Hindlimb muscle (tissue), 1 donor: ENCODE results near the gene ADH1B. TPM values are rescaled to one million over a fixed set of nuclear protein-coding genes. Genes with fewer than 3 reads are reported as not detected.
A peak's percentile ranks its signal among the peaks of the same experiment; 100 is the strongest.
"Not testable (repeated sequence)": the region's sequence is repeated elsewhere in the genome, so short reads cannot be mapped to it uniquely, and the experiment has no call there.

Experiments used
- DNase-seq: peaks from one replicate; pipeline ENCODE4 v3.0.0-alpha.2; 2013
- polyA plus RNA-seq: library from polyadenylated mRNA; unstranded; fragments of 120-200 nt; gene quantifications from one replicate; pipeline ENCODE4 v1.2.1, GENCODE V29; 2013; ENCODE audit not compliant: insufficient read length

ADH1B gene
- polyA plus RNA-seq, 1 donor: 10.2 TPM

DNA sequence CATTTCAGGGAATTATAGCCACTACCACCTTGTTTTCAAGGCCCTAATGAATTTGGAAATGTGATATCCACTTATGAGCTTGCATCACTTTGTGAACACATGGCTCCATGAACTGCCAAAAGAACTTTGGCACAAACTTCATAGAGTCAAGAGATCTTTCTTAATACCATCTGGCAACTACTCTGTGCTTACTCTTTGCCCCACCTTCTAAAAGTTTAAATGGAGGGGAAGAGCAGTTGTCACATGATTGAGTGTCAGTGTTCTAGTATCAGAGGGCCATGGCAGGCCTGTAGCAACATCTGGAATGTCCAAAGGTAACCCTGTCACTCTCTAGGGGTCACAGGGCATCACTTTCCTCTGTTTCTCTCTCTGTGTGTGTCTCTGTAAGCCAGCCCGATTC is 2.6 kb upstream of the ADH1B start:
- DNase-seq: no peak

DNA sequence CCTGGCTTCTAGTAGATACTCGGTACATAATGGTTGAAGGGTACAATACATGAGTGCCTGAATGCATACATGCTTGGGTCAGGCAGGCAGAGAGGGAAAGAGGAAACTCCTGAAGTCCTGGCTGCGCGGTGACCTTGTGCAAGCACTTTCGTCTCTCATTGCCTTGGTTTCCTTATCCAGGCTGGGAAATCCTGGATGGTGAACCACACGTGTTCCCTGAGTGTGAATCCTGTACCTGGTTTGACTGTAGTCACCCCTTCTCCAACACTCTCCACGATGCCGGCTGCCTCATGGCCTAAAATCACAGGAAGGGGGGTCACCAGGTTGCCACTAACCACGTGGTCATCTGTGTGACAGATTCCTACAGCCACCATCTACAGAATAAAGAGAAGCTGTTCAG is 3.4 kb downstream of the ADH1B start:
- not testable (repeated sequence) for DNase-seq

DNA sequence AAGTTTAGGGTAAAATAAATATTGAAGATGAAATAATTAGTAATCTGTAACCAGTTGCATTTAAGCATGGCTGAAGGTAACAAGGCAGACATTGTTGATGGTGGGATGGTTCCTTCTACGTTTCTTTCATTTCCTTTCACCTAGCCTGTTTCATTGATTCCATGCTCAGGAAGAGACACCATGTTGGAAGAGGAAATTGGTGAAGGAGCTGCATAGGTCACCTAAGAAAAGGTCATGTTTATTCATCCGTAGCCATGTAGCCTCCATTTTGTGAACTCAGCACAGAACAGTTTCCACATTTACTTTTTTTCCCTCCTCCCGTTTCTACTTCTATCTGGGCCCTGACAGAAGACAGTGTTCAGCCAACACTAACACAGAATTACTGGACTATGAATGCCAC is 3.8 kb downstream of the ADH1B start:
- no peak for DNase-seq

DNA sequence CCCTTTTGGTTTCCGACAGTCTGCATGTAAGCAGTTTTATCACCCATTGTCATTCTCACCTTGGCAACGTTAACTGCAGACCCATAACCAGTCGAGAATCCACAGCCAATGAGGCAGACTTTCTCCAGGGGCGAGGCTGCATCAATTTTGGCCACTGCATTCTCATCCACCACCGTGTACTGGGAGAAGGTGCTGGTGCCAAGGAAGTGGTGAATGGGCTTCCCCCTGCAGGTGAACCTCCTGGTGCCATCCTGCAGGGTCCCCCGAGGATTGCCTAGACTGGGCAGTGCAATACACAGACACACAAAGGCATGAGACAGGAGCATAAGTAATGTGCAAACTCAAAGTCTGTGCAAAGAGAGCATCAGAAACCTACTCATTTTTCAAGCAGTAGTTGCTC is 5.4 kb downstream of the ADH1B start:
- no peak for DNase-seq

DNA sequence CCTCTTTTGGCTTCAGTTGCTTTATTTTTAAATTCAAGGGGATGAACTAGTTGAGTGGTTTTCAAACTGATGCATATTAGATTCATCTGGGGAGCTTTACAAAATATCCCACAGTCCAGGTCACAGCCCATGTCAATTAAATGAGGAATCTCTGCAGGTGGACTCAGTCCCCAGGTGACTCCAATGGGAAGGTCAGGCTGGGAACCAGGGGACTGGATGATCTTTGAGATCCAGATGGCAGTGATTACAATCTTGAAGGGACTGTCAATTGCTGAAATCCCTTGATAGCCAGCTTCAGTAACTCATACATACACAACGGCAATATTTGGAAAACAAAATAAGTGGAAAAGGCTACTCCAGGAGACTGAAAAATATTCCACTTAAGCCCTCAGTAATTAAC is 7.0 kb downstream of the ADH1B start:
- no peak for DNase-seq

DNA sequence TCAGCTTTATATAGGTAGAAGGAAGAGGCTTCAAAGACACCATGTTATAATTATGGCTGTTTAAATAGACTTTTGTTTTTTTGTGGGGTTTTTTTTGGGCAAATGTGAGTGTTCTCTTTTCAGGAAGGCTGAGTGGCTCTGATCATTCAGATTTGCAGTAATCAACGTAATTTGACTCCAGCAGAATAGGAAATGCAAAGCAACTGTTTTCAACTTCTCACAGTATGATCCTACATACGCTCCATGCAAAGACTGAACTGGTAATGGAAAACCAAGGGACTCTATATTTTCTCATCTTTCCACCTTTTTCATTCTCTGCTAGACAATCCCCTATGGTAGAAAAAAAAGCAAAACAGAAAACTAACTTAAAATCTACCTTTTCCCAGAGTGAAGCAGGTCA is 10.8 kb downstream of the ADH1B start:
- no peak for DNase-seq

DNA sequence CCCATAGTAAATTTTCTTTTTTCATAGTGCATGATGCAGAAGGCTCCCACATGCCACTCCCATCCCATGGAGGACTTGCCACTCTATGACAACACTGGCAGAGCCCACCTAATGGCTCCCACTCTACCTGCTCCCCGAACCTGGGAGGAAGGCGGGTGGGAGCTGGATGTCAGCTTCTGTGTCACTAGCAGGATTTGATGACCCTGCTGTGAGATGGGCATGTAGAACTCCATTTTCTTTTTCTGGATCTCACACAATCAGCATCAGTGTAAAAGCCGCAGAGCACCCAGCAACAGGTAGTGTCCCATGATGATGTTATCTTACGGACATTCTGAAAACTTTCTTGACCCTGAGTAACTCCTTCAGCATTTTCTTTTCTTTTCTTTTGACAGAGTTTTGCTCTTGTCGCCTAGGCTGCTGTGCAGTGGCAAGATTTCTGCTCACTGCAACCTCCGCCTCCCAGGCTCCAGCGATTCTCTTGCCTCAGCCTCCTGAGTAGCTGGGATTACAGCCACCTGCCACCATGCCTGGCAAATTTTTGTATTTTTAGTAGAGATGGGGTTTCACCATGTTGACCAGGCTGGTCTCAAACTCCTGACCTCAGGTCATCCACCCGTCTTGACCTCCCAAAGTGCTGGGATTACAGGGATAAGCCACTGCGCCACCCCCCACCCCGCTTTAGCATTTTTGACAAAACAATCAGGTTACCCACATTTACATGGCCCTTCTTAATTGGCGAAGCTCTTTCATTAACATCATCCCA is 15.4 kb downstream of the ADH1B start:
- DNase-seq: no peak

DNA sequence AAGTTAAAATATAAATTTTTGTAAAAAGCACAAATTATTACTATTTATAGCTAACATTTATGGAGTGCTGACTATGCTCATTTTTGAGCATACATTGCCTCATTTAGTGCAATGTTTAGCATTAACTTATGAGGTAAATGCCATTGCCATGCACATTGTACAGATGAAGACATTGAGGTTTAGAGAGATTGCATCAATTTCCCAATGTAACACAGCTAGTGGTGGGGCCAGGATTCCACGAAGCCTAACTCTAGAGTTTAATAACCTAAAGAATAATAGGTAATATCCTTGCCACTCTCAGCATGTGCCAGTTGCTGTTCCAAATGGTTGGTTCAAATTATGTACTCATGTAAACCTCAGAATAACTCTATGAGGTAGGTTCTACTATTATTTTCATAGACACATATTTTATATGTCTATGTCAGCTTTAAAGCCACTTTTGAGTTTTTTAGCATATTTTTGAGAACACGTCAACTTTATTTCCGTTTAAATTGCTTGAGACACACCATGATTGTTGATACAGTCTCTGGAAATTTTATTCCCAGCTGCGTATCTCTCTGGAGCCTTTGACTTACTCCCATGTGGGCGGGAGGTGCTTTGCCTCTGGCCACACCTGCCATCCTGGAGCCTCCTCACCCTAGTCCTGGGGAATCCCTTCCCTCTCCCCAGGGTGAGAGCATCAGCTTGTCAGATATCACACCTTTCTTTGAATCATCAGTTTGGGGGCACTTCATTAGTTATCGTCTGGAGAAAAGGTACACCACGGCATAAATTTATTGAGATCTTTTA is 19.6 kb downstream of the ADH1B start:
- no peak for DNase-seq

DNA sequence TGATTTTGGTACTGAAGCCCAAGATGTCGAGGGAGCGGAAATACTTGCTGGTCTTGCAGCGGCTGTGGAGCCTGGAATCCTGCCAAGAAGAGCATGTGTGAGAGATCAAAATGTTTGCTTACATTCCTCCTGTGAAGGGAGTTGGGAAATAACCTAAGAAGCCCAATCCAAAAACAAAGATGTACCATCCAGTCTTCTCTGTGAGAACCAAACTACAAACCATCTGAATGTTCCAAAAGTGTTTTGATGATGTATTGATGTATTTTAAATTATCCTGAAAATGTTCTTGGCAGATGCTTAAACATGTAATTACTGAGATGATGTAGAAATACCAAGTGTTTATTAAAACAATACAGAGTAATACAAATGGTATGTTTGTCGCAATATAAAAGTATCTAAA is 20.3 kb downstream of the ADH1B start:
- DNase-seq: peak; percentile 79

DNA sequence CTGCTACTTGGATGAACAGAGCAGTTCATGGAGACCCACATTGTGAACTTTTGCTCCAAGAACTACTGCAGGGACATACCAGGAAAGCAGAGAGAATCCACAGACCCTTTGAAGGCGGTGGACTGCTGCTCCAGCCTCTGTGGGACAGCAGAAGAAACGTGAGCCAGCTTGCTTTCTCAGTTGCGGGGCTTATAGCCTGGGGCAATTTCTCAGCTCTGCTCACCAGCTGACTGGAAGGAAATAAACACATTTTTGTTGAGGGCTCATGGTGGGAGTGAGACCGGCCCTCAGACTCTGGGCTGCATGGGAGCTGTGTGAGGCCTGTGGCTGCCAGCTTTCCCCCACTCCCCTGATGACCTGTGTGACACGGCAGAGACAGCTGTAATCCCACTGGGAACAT is 27.8 kb downstream of the ADH1B start:
- DNase-seq: no peak

DNA sequence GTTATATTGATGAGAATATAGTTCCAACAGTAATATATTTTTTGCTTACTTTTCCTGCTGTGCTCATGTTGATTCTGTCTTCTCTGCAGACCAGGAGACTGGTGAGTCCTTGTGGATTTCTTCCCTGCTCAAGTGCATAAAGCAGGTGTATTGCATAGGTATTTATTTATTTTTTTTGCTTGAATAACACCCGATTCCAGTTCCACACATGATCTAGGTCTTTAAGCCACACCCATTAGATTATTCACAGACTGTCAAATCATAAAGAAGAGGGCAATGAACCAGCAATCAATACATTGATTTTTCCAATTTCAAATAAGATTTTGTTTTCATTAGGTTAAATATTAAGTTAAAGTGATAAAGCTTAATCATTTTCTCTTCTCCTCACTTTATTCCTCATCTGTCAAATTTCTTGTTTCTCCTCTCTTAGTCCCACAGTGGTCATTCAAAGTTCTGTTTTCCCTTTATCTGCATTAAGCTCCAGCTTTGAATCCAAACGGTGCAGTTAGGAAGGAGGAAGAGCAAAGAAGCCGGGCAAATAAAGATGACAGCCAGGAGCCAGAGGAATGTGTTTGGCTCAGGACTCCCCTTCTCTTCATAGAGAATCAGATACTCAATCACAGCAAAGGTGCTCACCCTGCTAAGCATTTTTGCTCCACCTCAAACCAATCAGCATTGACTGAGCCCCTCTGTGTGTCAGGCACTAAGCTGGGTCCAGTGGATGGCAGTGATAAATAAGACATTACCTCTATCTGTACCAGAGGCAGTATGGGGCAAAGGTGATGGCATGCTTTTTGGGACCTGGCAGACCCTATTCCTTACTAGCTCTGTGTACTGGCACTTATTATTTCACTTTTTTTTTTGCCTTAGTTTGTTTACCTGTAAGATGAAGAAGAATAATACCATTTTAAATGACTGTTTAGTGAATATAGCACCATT is 30.1 kb downstream of the ADH1B start, which contains the start of gene ADH1A:
TSS of gene ADH1A (minus strand) at position 138 of the 939 bp plus-strand sequence. CDS start at position 67, 71 bp downstream.
- DNase-seq: no peak

DNA sequence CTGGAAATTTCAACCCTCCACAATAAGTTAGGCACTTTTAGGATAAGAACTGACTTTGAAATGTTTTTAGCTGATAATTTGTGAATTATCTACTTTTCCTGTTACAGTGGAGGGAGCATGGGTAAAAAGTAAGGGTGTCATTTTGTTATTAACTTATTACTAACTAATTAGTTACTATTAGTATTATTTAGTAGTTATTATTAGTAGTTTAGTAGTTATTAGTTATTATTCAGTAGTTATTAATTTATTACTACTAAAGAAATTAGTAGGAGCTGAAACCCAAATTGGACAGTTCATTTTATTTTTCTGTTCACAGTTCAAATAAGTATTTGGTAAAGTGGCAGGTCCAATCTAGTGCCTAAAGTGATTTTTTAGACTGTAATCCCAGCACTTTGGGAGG is 35.8 kb downstream of the ADH1B start:
- DNase-seq: no peak

DNA sequence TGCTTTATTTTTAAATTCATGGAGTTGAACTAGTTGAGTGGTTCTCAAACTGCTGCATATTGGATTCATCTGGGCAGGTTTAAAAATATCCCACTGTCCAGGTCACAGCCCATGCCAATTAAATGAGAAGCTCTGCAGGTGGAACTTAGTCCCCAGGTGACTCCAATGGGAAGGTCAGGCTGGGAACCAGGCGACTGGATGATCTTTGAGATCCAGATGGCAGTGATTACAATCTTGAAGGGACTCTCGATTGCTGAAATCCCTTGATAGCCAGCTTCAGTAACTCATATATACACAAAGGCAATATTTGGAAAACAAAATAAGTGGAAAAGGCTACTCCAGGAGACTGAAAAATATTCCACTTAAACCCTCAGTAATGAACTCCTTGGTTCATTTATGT is 38.5 kb downstream of the ADH1B start:
- no peak for DNase-seq

DNA sequence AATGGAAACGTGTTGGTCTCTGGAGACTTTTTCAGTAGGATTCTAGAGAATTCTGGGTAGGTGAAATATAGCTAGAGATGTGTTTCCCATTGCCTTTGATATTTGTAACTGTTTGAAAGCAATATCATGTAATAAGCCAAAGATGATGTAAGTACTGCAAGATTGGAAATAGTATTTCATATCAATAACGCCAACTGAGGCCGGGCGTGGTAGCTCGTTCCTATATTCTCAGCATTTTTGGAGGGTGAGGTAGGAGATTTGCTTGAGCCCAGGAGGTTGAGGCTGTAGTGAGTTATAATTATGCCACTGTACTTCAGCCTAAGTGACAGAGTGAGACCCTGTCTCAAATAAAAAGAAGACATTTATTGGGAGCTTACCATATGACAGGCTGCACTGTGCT is 39.9 kb downstream of the ADH1B start:
- DNase-seq: no peak

DNA sequence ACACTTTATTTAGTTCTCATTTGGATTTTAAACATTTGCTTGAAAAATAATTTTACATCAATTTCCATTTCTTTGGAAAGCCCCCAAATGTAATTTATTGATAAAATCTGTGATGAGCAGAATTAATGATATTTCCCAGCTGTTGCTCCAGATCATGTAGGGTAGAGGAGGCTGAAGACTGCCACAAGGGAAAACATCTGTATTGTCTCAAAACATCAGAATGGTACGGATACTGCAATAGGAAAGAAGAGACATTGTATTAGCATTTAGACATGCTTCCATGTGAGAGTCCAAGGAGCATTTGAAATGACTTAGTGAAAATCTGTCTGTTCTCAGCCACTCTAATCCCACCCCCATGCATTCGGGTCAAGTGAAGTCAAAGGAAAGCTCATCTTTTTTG is 44.8 kb downstream of the ADH1B start:
- DNase-seq: peak; percentile 73

DNA sequence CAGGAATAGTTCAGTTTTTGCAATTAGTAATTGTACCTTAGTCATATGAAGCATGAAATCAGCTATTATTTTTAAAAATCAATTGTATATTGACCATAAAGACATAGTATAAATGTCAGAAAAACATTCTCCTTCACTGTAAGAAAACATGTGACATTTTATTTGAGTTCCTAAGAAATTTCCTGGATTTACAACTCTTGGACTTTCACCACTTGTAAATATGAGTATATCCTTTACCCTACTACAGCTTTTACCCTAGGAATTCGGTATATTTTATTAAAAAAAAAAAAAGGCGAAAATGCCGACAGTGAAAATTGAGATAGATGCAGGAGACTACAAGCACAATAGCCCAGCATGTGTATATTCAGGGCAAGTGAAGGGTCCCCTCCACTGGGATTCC is 45.3 kb downstream of the ADH1B start:
- DNase-seq: no peak

DNA sequence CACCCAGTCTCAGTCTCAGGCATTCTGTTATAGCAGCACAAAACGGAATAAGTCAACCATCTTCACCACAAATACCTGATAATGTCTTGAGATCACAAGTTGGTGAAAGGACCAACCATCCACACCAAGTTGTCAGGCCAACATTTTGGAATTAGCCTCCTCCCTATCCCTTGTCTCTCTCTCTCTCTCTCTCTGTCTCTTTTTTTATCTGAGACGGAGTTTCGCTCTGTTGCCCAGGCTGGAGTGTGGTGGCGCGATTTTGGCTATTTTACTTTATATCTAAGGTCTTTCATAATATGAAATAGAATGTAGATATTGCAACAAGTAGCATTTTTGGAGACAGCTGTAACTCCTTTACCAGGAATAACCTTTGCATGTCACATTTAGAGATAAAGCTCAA is 46.2 kb downstream of the ADH1B start:
- no peak for DNase-seq

DNA sequence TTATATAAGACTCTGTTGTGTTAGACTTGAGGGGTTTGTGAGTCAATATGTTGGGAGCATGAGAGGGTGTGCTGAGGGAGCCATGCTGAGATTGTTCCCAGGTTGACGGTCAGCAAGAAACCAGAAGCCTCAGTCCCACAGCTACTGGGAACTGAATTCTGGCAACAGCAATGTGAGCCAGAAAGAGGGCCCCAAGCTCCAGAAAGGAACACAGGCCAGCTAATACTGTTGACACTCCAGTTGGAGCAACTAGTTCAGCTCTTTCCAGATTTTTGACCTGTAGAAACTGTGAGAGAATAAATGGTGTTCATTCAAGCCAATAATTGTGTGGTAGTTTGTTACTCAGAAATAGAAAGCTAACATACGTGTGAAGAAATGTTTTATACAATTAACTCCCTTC is 47.5 kb downstream of the ADH1B start:
- no peak for DNase-seq

DNA sequence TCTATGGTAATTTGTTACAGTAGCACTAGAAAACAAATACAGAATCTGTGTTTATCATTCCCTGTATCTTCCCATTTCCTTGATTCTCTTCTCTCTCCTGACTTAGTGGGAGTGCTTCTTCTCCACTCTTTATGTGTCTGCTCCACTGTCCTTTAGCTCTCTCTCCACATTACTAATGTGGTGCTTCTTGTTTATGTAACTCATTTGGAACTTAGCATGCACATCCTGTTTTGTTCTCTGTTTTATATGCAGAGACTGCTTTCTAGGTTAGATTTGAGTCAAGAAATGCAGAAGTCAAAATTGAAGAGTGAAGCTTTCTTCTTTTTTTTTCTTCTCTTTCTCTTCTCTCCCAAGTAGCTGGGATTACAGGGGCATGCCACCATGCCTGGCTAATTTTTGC is 56.3 kb downstream of the ADH1B start:
- no peak for DNase-seq
